Mesendoderm (in vitro differentiated cells): Measurements from ENCODE around the gene ZNF80.

Source experiments
- DNase-seq: peaks from one replicate; pipeline ENCODE4 v3.0.0; 2013
- H2AK5ac ChIP-seq: 2 replicates; pipeline ENCODE4 v1.6.1; 2013; ENCODE audit warnings: low read length, inconsistent platforms
- H2BK120ac ChIP-seq: 2 replicates; pipeline ENCODE4 v1.6.1; 2013; ENCODE audit warnings: low read depth, mild to moderate bottlenecking, low read length, moderate library complexity, mixed read lengths
- H2BK15ac ChIP-seq: replicated peaks from 2 replicates; pipeline ENCODE4 v1.6.1; 2013; ENCODE audit warnings: low read depth, mild to moderate bottlenecking, moderate library complexity
- H2BK5ac ChIP-seq: 2 replicates; pipeline ENCODE4 v1.6.1; 2013; ENCODE audit warnings: low read length, inconsistent platforms
- H3K18ac ChIP-seq: 2 replicates; pipeline ENCODE4 v1.6.1; 2013; ENCODE audit warnings: mild to moderate bottlenecking, low read length, mixed read lengths
- H3K23ac ChIP-seq: one replicate; pipeline ENCODE4 v1.6.1; 2013; ENCODE audit warnings: low read length
- H3K27ac ChIP-seq: 2 replicates; pipeline ENCODE4 v1.5.1; 2013; ENCODE audit warnings: low read depth, mild to moderate bottlenecking, inconsistent platforms, low read length, moderate library complexity
- H3K27me3 ChIP-seq: 2 replicates; pipeline ENCODE4 v1.6.1; 2013; ENCODE audit warnings: low read length, control low read depth, mild to moderate bottlenecking, inconsistent platforms; ENCODE audit not compliant: insufficient read depth, poor library complexity
- H3K36me3 ChIP-seq: 2 replicates; pipeline ENCODE4 v1.6.1; 2013; ENCODE audit warnings: low read length, inconsistent platforms; ENCODE audit not compliant: control insufficient read depth, insufficient read depth
- H3K4ac ChIP-seq: one replicate; pipeline ENCODE4 v1.6.1; 2013; ENCODE audit warnings: low read depth, mild to moderate bottlenecking, low read length, moderate library complexity
- H3K4me1 ChIP-seq: 2 replicates; pipeline ENCODE4 v1.6.1; 2013; ENCODE audit warnings: low read depth, low read length, inconsistent platforms; ENCODE audit not compliant: control insufficient read depth
- H3K4me2 ChIP-seq: 2 replicates; pipeline ENCODE4 v1.6.1; 2013; ENCODE audit warnings: low read length
- H3K4me3 ChIP-seq: 2 replicates; pipeline ENCODE4 v1.5.1; 2013; ENCODE audit warnings: mild to moderate bottlenecking, low read length
- H3K56ac ChIP-seq: one replicate; pipeline ENCODE4 v1.6.1; 2013; ENCODE audit warnings: low read length
- H3K79me1 ChIP-seq: 2 replicates; pipeline ENCODE4 v1.6.1; 2013; ENCODE audit warnings: low read length, inconsistent platforms
- H3K79me2 ChIP-seq: 2 replicates; pipeline ENCODE4 v1.6.1; 2013; ENCODE audit warnings: mild to moderate bottlenecking, low read length; ENCODE audit not compliant: control insufficient read depth, insufficient read depth
- H3K9ac ChIP-seq: 2 replicates; pipeline ENCODE4 v1.6.1; 2013; ENCODE audit warnings: low read length, inconsistent platforms
- H4K5ac ChIP-seq: one replicate; pipeline ENCODE4 v1.6.1; 2013; ENCODE audit warnings: low read length
- H4K8ac ChIP-seq: one replicate; pipeline ENCODE4 v1.6.1; 2013; ENCODE audit warnings: low read depth, mild to moderate bottlenecking, control low read depth, low read length, moderate library complexity
- WGBS: extraction: QIAGEN DNeasy Blood & Tissue Kit; methylation state at CpG from one replicate; pipeline ENCODE4 v1.1.7; 2013; ENCODE audit warnings: low lambda C conversion rate, missing lambda C conversion rate; ENCODE audit not compliant: insufficient coverage; ENCODE audit errors: extremely low coverage; 5-methylcytosine and 5-hydroxymethylcytosine counted together

Gene ZNF80

GRCh38 chr3:114213627-114214541, 23.5 kb downstream of the ZNF80 start:
- Histone ChIP-seq H2BK15ac (no peak overlapping the region), H3K27me3 (no peaks in the 10 kb centered on the region), H3K4me1 (peaks cover 15% of the 10 kb centered on the region), H3K36me3 (no peaks in the 10 kb centered on the region), H4K5ac (no peak overlapping the region), H3K79me2 (no peaks in the 10 kb centered on the region), H3K4me3 (no peak overlapping the region), H3K56ac (peak overlapping the region; percentile 61), H3K4ac (peak overlapping the region; percentile 78), H3K4me2 (no peak overlapping the region), H2BK120ac (no peak overlapping the region), H2AK5ac (no peak overlapping the region), H3K18ac (peak overlapping the region; percentile 11), H3K9ac (no peak overlapping the region), H3K79me1 (no peaks in the 10 kb centered on the region), H3K23ac (no peak overlapping the region), H2BK5ac (peak overlapping the region; percentile 47), H3K27ac (peak overlapping the region; percentile 17), H4K8ac (no peak overlapping the region)
- peak; percentile 80 for DNase-seq
- WGBS = 100% methylated on average over 2 of the region's 19 CpGs

DNA sequence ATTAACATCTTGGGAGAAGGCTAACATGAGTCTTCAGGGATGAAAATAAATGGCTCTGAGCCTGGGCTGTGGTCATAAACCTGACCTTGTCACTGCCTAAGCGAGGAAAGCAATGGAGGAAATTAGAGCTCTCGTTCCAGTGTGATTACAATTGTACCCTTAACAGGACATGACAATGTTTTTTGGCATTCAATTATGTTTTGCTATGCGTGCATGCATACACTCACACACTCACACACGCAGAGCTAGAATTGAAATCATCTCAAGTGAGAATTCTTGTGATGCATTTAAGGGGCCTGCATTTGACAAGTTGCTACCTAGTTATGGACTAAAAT, 24.1 kb downstream of the ZNF80 start:
- peak overlapping the region; percentile 6 for H3K27ac ChIP-seq
- H2BK15ac ChIP-seq = no peak overlapping the region
- H3K56ac ChIP-seq = no peak overlapping the region
- H3K36me3 ChIP-seq = no peaks in the 10 kb centered on the region
- H3K79me2 ChIP-seq = no peaks in the 10 kb centered on the region
- no peak overlapping the region for H3K18ac ChIP-seq
- no peaks in the 10 kb centered on the region for H3K79me1 ChIP-seq
- DNase-seq = no peak
- no peak overlapping the region for H4K5ac ChIP-seq
- no peak overlapping the region for H3K4me3 ChIP-seq
- H2BK5ac ChIP-seq = peak overlapping the region; percentile 64
- H2BK120ac ChIP-seq = no peak overlapping the region
- no peak overlapping the region for H3K4ac ChIP-seq
- peaks cover 15% of the 10 kb centered on the region for H3K4me1 ChIP-seq
- H4K8ac ChIP-seq = no peak overlapping the region
- no peak overlapping the region for H3K23ac ChIP-seq
- no peak overlapping the region for H3K4me2 ChIP-seq
- no peak overlapping the region for H3K9ac ChIP-seq
- H3K27me3 ChIP-seq = no peaks in the 10 kb centered on the region
- WGBS = no CpG with 5 or more reads among the region's 4 CpGs
- H2AK5ac ChIP-seq = no peak overlapping the region

DNA sequence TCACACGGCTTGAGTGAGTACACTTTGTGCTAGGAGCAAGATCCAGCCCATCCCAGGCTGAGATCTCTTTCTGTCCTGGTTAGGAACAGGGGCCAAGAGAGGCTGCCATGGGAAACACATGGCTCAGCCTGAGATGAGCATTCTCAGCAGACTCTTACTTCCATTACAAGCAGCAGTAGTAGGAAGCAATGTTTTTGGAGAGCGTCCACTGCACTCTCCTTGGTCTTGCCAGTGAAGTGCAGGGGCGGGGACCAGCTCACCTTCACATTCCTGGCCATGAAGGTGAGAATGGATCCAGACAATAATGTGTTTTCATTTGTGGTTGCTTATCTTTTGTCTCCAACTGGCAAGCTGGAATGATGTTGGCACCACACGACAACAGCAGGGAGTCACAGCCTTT, 24.7 kb downstream of the ZNF80 start:
- no peak overlapping the region for H3K4me3 ChIP-seq
- H3K23ac ChIP-seq = no peak overlapping the region
- no peak overlapping the region for H2BK15ac ChIP-seq
- H2BK5ac ChIP-seq = peak overlapping the region; percentile 4
- WGBS = no CpG with 5 or more reads among the region's 4 CpGs
- H3K36me3 ChIP-seq = no peaks in the 10 kb centered on the region
- H4K8ac ChIP-seq = no peak overlapping the region
- H3K56ac ChIP-seq = peak overlapping the region; percentile 36
- no peak overlapping the region for H3K4ac ChIP-seq
- H3K27ac ChIP-seq = no peak overlapping the region
- no peak overlapping the region for H2BK120ac ChIP-seq
- no peaks in the 10 kb centered on the region for H3K79me2 ChIP-seq
- no peak overlapping the region for H3K4me2 ChIP-seq
- DNase-seq = peak; percentile 6
- no peaks in the 10 kb centered on the region for H3K79me1 ChIP-seq
- peaks cover 15% of the 10 kb centered on the region for H3K4me1 ChIP-seq
- no peak overlapping the region for H4K5ac ChIP-seq
- peak overlapping the region; percentile 23 for H2AK5ac ChIP-seq
- no peak overlapping the region for H3K9ac ChIP-seq
- no peaks in the 10 kb centered on the region for H3K27me3 ChIP-seq
- no peak overlapping the region for H3K18ac ChIP-seq

DNA sequence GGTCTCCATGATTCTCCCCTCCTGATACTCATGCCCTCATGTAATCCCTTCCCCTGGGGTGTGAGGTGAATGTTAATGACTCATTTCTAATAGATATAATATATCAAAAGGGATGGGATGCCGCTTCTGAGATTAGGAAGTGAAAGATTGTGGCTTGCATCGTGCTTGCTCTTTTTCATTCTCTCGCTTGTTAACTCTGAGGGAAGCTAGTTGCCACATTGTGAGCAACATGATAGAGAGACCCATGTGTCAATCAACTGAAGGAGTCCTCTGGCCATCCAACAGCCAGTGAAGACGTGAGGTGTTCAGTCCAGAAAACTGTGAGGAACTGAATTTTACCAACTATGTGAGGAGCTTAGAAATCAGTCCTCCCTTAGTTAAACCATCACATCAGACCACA, 29.6 kb downstream of the ZNF80 start:
- Histone ChIP-seq H3K9ac (no peak overlapping the region), H2BK120ac (no peak overlapping the region), H3K18ac (no peak overlapping the region), H3K27me3 (no peaks in the 10 kb centered on the region), H4K5ac (no peak overlapping the region), H3K4me3 (no peak overlapping the region), H3K4ac (no peak overlapping the region), H3K27ac (no peak overlapping the region), H3K23ac (no peak overlapping the region), H3K36me3 (no peaks in the 10 kb centered on the region), H4K8ac (no peak overlapping the region), H2BK5ac (no peak overlapping the region), H3K79me1 (no peaks in the 10 kb centered on the region), H2BK15ac (no peak overlapping the region), H3K79me2 (no peaks in the 10 kb centered on the region), H3K56ac (no peak overlapping the region), H3K4me1 (peaks cover 3% of the 10 kb centered on the region), H2AK5ac (no peak overlapping the region), H3K4me2 (no peak overlapping the region)
- no CpG with 5 or more reads among the region's 4 CpGs for WGBS
- DNase-seq = no peak

DNA sequence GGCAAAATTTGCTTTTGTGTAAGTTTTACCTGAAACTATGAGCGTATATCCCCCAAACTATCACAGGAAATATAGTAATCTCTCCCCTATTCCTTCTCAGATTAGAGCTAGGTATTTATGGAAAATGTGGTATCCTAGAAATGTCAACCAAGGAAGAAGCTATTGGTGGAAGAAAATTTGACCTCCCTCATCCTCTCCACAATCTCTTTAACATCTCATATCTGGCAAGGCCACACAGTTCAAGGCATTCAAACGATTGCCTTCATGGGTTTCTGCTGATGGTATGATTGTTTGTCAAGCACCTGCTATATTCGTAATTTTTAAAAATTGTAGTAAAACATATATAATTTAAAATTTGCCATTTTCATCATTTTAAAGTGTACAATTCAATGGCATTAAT, 31.0 kb downstream of the ZNF80 start:
- no peak overlapping the region for H3K27ac ChIP-seq
- no peak overlapping the region for H4K5ac ChIP-seq
- H3K4me1 ChIP-seq = no peaks in the 10 kb centered on the region
- no peak overlapping the region for H2BK15ac ChIP-seq
- H3K9ac ChIP-seq = no peak overlapping the region
- no peaks in the 10 kb centered on the region for H3K79me1 ChIP-seq
- no peaks in the 10 kb centered on the region for H3K79me2 ChIP-seq
- no peak overlapping the region for H2BK120ac ChIP-seq
- H4K8ac ChIP-seq = no peak overlapping the region
- no peak overlapping the region for H2BK5ac ChIP-seq
- no peak overlapping the region for H3K4me2 ChIP-seq
- H2AK5ac ChIP-seq = no peak overlapping the region
- H3K56ac ChIP-seq = no peak overlapping the region
- no peak for DNase-seq
- H3K18ac ChIP-seq = no peak overlapping the region
- no peak overlapping the region for H3K4me3 ChIP-seq
- no peaks in the 10 kb centered on the region for H3K36me3 ChIP-seq
- H3K4ac ChIP-seq = no peak overlapping the region
- no peaks in the 10 kb centered on the region for H3K27me3 ChIP-seq
- no peak overlapping the region for H3K23ac ChIP-seq
- no CpG with 5 or more reads among the region's 3 CpGs for whole genome bisulfite sequencing

GRCh38 chr3:114205541-114205940, 31.8 kb downstream of the ZNF80 start:
- Histone ChIP-seq H4K5ac (no peak overlapping the region), H3K18ac (no peak overlapping the region), H3K56ac (no peak overlapping the region), H4K8ac (no peak overlapping the region), H2BK120ac (no peak overlapping the region), H3K36me3 (no peaks in the 10 kb centered on the region), H2AK5ac (no peak overlapping the region), H3K4me2 (no peak overlapping the region), H2BK5ac (no peak overlapping the region), H3K79me2 (no peaks in the 10 kb centered on the region), H3K23ac (no peak overlapping the region), H3K4me3 (no peak overlapping the region), H3K27ac (no peak overlapping the region), H3K4ac (no peak overlapping the region), H3K27me3 (no peaks in the 10 kb centered on the region), H3K79me1 (no peaks in the 10 kb centered on the region), H2BK15ac (no peak overlapping the region), H3K9ac (no peak overlapping the region), H3K4me1 (no peaks in the 10 kb centered on the region)
- no peak for DNase-seq
- no CpG with 5 or more reads among the region's 2 CpGs for WGBS
